ENCODE measurements around the gene LGALS3.
"Not testable (repeated sequence)": the region's sequence is repeated elsewhere in the genome, so short reads cannot be mapped to it uniquely, and the experiment has no call there.

LGALS3 gene

DNA sequence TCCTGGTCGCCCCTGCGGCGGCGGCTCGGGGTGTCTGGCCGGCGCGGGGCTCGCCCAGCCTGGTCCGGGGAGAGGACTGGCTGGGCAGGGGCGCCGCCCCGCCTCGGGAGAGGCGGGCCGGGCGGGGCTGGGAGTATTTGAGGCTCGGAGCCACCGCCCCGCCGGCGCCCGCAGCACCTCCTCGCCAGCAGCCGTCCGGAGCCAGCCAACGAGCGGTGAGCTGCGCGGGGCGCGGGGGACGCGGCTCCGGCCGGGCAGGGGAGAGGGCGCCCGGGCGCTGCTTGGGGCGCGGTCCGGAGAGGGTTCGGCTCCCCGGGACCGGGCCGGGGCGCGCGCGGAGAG lies at the start of gene LGALS3:
TSS of gene LGALS3 (plus strand) at position 167 of the 342 bp plus-strand sequence. CDS start 8,122 bp downstream, outside the sequence.
- H3K4me3 ChIP-seq (ENCODE audit: low read depth, low read length): peak within 1 kb of the TSS; percentile 54

- not testable (repeated sequence) for H3K4me3 ChIP-seq (ENCODE audit: low read depth, low read length)
These were observed 49.1 kb upstream of the LGALS3 start for GRCh38 chr14:55079961-55080360.

DNA sequence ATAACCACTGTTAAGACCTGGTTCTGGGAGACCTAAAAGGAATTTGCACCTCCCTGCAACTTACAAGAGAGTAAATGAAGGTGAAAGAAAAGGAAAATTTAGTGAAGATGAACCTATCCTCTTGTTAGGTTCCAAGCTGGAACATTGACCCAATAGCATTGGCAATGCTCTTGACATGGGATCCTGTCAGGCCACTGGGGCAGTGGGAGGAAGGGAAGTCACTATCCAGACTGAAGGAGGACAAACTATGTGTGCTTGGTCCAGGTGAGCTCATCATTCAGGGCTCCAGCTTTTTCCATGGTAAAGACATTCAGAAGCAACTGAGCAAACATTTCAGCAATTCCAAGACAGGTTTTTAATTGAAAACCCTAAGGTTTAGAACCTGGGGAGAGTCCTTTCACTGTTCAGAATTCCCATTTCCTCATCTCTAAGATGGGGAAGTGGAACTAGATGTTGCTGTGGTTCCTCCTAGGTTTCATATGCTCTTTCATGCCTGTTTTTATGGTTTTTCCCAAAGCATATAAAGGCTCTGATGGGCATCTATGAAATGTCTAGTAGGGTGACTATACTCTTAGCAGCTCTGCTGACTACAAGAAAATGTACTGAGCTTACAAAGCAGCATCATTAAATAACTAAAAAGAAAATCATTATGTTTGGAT lies 44.5 kb upstream of the LGALS3 start:
- H3K4me3 ChIP-seq (ENCODE audit: low read depth, low read length): no peak overlapping the region

DNA sequence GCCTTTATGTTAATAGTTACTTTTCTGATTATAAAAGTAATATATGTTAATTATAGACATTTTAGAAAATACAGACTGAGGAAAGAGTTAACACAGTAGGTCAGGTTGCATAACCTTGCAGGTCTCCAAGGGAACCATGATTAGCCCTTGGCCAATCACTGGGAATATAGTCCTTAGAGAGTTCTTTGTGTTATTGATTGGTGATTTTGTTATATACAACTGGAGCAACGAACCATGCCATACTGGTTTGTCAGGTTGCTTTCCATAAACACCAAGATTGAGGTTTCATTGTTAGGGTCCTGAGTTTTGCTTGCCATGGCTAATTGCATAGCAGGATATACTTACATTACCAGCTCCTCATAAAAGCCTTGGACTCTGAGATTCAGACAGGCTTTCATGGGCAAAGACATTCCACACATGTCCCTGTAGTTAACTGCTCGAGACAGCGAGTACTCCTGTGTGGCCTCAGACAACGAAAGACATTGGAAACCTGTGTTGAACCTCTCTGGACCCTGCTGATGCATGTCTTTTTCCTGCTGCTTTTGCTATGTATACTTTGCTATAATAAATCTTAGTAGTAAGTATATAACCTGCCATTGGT lies 43.9 kb upstream of the LGALS3 start:
- H3K4me3 ChIP-seq (ENCODE audit: low read depth, low read length): no peak overlapping the region

GRCh38 chr14:55086938-55087337 lies 42.1 kb upstream of the LGALS3 start:
- no peak overlapping the region for H3K4me3 ChIP-seq (ENCODE audit: low read depth, low read length)

DNA sequence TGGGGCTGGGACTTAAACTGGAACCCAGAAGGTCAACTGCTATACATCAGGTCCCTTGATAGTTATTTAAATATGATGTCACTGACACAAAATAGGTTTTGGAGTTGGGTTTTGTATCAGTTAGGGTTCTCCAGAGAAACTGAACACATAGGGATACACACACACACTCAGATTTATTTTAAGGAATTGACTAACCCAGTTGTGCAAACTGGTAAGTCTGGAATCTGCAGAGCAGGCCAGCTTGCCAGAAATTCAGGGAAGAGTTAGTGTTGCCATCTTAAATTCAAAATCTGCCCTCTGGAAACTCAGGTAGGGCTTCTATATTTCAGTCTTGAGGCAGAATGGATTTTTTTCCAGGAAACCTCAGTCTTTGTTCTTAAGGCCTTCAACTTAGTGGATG lies 40.7 kb upstream of the LGALS3 start:
- H3K4me3 ChIP-seq (ENCODE audit: low read depth, low read length): no peak overlapping the region

DNA sequence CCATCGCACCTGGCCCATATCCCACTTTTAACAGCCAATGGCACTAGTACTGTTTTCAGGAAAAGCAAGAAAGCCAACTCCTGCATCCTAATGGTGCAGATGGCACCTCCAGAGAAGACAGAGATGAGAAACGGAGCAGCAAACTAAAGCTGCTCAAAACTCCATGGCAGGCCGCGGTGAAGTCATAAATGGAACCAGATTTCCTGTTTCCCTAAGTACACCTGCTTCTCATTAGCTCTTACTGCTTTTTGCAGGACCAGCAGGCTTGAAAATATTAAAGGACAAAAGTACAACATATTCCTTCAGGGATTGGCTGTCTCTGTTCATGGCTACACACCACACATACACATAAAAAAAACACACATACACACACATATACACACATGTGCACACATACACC lies 36.7 kb upstream of the LGALS3 start:
- H3K4me3 ChIP-seq (ENCODE audit: low read depth, low read length): no peak overlapping the region

GRCh38 chr14:55094292-55095157 lies 34.5 kb upstream of the LGALS3 start:
- no peak overlapping the region for H3K4me3 ChIP-seq (ENCODE audit: low read depth, low read length)

GRCh38 chr14:55097881-55098560 lies 31.0 kb upstream of the LGALS3 start:
- no peak overlapping the region for H3K4me3 ChIP-seq (ENCODE audit: low read depth, low read length)

GRCh38 chr14:55098561-55098898 lies 30.5 kb upstream of the LGALS3 start:
- no peak overlapping the region for H3K4me3 ChIP-seq (ENCODE audit: low read depth, low read length)

DNA sequence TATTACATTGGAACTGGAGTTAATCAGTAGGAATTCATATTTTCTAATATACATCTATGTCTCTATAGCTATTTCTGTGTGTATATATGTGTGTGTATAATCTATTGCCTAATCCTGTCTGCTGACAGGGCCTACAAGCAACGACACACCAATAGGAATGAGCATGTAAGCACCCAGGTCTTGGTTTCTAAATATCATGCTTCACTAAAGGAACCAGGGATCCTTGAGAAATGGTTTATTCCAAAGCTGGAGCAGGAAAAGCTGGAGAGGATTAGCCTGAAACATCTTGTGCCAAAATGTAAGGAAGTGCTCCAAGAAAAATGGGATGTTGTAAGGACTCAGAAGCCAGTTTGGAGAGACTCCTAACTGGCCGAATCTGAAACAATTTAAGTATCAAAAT lies 29.3 kb upstream of the LGALS3 start:
- H3K4me3 ChIP-seq (ENCODE audit: low read depth, low read length): no peak overlapping the region

DNA sequence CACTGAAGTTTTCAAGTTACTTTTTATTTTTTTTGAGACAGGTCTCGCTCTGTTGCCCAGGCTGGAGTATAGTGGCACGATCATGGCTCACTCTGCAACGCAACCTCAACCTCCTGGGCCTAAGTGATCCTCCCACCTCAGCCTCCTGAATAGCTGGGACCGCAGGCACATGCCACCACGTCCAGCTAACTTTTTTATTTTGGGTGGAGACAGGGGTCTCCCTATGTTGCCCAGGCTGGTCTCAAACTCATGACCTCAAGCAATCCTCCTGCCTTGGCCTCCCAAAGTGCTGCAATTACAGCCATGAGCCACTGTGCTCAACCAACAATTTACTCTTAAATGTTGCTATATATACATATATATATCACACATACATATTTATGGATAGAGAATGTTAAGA lies 27.4 kb upstream of the LGALS3 start:
- no peak overlapping the region for H3K4me3 ChIP-seq (ENCODE audit: low read depth, low read length)

- no peak overlapping the region for H3K4me3 ChIP-seq (ENCODE audit: low read depth, low read length)
These were observed 26.9 kb upstream of the LGALS3 start for GRCh38 chr14:55102141-55102621.

DNA sequence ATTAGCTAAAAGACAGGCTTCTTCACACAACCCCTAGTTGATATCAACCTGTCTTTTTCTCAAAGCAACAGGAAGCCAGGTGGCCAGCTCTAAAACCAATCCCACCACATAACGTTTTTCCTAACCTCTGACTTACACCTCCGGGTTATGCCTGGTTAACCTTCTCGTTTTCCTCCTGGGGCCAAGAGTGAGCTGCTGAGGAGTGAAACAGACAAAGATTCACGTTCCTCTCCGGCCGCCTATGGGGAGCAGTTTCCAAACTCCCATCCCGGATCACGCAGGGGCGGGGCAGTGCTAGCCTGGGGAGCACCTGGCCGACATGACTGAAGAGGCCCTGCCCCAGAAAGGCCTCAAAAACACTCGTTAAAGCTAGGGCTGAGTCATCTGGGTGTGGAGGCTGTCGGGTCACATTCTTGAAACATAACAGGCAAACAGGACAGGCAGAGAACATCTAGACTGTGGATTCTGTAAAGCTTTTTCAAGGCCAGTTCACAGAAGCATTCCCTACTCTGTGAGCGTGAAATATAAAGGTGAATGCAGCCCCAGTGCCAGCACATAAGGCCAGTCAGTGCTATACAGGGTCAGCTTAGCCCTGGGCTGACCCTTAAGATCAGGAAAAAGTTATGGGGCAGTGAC lies 25.9 kb upstream of the LGALS3 start:
- no peak overlapping the region for H3K4me3 ChIP-seq (ENCODE audit: low read depth, low read length)

DNA sequence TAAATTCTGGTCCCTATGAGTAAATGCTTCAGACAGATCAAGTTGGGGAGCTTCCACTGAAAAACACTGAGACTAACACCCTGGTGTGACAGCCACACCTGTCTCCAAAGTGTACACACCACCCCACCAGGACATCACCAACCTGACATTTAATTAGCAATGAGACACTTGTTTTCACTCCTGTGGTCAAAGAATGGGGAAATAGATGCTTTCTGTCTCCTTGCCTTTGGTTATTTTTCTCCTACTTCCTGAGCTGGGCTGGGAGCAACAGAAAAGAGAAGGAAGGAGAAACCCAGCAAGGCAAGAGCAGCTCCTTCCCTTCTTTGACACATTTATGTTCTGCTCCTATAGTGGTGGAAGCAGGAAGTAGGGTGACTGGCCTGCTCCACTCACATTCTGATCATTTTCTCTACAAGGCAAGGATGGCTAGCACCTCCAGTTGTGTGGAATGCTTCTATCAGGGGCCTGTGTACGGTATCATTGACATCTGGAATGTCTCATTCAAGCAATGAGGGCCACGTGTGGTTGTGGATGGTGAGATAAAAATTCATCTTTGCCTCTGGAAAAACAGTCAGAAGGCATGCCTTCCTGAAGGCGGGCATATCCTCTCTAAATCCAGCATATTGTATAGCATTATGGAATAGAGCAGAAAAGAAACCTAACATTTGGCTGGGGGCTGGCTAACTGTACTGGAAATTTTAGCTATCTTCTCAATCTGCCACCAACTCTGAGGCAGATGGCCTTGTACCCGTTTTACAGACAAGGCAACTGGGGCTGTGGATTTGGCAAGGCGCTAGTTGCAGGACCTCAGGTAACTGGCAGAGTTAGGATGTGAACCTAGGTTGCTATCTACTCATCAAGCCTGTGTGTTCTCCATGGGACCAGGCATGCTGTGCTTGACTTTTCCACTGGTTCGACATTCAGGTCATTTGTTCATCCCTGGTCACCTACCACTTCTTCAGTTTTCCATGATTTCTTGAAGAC lies 24.8 kb upstream of the LGALS3 start:
- H3K4me3 ChIP-seq (ENCODE audit: low read depth, low read length): no peak overlapping the region

DNA sequence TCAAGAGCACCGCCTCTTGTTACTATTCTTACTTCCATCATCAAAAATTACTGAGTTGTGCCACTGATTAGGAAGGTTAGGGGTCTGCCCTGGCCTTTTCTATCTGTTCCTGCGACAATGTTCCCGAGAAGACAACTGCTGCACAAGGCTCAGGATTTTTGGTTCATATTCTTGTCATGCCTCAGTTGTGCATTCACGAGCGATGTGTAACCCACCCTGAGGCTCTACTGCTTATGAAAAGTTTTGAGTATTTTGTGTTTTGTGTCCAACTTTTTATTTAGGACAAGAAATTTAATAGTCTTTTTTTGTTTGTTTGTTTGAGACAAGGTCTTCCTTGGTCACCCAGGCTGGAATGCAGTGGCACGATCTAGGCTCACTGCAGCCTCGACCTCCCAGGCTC lies 23.1 kb upstream of the LGALS3 start:
- H3K4me3 ChIP-seq (ENCODE audit: low read depth, low read length): no peak overlapping the region

- H3K4me3 ChIP-seq (ENCODE audit: low read depth, low read length): no peak overlapping the region
These were observed 21.1 kb upstream of the LGALS3 start for GRCh38 chr14:55107766-55108554.

DNA sequence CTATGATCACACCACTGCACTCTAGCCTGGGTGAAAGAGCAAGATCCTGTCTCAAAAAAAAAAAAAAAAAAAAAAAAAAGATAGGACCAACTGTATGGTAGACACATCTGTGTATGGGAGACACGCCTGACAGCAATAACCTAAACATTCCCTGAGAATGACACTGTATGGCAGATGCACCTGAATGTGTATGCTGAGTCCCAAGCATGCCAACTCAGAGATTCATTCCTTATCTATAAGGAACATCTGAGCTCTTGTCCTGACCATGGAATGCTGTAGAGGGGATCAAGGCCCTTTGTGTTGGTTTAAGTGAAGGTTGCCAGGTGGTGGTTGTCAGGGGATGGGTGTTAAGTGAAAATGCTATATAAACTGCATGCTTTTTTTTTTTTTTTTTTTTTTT lies 19.2 kb upstream of the LGALS3 start:
- H3K4me3 ChIP-seq (ENCODE audit: low read depth, low read length): no peak overlapping the region

DNA sequence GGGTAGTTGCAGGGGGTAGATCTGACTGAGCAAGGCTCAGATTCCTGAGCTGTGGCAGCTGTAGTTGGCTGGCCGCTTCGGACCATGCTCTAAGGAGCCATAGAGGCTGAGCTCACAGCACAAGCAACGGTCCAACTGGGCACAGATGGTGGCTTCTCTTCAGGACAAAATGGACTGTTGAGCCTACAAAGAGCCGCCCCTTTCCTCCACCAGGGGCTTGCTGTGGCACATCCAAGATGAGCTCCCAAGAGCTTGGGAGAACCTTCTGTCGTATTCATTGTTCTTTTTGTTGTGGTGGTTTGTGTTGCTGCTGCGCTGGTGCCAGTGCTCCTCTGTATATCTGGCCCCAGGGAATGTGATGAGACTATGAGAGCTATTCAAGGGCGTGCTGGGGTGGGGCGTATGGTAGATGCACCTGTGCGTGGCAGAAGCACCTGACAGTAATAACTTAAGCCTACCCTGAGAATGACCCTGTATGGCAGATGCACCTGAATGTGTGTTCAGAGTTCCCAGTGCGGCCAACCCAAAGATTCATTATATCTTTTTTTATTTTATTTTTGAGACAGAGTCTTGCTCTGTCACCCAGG lies 17.8 kb upstream of the LGALS3 start:
- no peak overlapping the region for H3K4me3 ChIP-seq (ENCODE audit: low read depth, low read length)

All from iPS-11a (cell line).